HEK293T (cell line): ENCODE results near the gene MED26.

Experiments used
- BHLHE40 ChIP-seq: fragments of 450-650 bp; IDR thresholded peaks from 2 replicates; pipeline ENCODE4 v1.6.1; 2016; ENCODE audit warnings: mild to moderate bottlenecking, moderate library complexity, borderline replicate concordance
- FOXA1 ChIP-seq: fragments of 450-650 bp; IDR thresholded peaks from 2 replicates; pipeline ENCODE4 v1.6.1; 2016; ENCODE audit warnings: mild to moderate bottlenecking
- FOXM1 ChIP-seq: fragments of 450-650 bp; IDR thresholded peaks from 2 replicates; pipeline ENCODE4 v1.6.1; 2017; ENCODE audit warnings: mild to moderate bottlenecking, borderline replicate concordance
- HDGF ChIP-seq: fragments of 450-650 bp; IDR thresholded peaks from 2 replicates; pipeline ENCODE4 v1.6.1; 2017; ENCODE audit warnings: antibody characterized with exemption, borderline replicate concordance
- LEF1 ChIP-seq: fragments of 450-650 bp; IDR thresholded peaks from 2 replicates; pipeline ENCODE4 v1.6.1; 2017; ENCODE audit warnings: mild to moderate bottlenecking, borderline replicate concordance
- SP1 ChIP-seq: fragments of 450-650 bp; IDR thresholded peaks from 2 replicates; pipeline ENCODE4 v1.6.1; 2017
- SUZ12 ChIP-seq: fragments of 450-650 bp; IDR thresholded peaks from 2 replicates; pipeline ENCODE4 v1.6.1; 2016; ENCODE audit warnings: mild to moderate bottlenecking
- TF ChIP-seq, protein P1 (sequence below): fragments of 450-650 bp; IDR thresholded peaks from 2 replicates; pipeline ENCODE4 v1.6.1; 2016

DNA sequence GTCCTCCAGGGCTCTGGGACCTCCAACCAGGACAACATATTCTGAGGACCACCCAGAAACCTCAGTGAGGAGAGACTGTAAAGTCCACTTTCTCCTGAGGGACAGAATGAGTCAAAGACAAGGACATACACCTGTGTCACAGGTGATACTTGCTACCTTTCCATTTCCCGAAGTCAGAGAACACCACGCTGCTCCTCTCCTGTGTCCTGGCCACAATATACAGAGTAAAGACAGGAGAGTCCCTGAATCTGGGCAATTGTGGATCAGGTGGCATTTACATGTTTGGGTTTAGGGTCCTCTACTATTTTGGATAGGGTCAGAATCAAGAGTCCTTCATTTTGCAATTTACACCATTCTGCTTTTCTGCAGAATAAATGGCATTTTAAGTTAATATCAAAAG is 4.9 kb downstream of the MED26 start:
- TF ChIP-seq FOXM1 (no peak), SUZ12 (no peak), SP1 (no peak), FOXA1 (no peak), HDGF (no peak), LEF1 (no peak), BHLHE40 (no peak)
- TF ChIP-seq, protein P1, sequence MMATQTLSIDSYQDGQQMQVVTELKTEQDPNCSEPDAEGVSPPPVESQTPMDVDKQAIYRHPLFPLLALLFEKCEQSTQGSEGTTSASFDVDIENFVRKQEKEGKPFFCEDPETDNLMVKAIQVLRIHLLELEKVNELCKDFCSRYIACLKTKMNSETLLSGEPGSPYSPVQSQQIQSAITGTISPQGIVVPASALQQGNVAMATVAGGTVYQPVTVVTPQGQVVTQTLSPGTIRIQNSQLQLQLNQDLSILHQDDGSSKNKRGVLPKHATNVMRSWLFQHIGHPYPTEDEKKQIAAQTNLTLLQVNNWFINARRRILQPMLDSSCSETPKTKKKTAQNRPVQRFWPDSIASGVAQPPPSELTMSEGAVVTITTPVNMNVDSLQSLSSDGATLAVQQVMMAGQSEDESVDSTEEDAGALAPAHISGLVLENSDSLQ = no peak
